HG02870 (cell line): ENCODE measurements around the gene CDK11B.
A peak's percentile ranks its signal among the peaks of the same experiment; 100 is the strongest.
"Not testable (repeated sequence)": the region's sequence is repeated elsewhere in the genome, so short reads cannot be mapped to it uniquely, and the experiment has no call there.

ENCODE experiments used
- ATAC-seq: cut with Tn5 transposase; IDR thresholded peaks from one replicate; pipeline ENCODE4 v1.9.1; 2021; ENCODE audit warnings: mild to moderate bottlenecking, moderate library complexity; ENCODE audit not compliant: unreplicated experiment

Gene CDK11B

DNA sequence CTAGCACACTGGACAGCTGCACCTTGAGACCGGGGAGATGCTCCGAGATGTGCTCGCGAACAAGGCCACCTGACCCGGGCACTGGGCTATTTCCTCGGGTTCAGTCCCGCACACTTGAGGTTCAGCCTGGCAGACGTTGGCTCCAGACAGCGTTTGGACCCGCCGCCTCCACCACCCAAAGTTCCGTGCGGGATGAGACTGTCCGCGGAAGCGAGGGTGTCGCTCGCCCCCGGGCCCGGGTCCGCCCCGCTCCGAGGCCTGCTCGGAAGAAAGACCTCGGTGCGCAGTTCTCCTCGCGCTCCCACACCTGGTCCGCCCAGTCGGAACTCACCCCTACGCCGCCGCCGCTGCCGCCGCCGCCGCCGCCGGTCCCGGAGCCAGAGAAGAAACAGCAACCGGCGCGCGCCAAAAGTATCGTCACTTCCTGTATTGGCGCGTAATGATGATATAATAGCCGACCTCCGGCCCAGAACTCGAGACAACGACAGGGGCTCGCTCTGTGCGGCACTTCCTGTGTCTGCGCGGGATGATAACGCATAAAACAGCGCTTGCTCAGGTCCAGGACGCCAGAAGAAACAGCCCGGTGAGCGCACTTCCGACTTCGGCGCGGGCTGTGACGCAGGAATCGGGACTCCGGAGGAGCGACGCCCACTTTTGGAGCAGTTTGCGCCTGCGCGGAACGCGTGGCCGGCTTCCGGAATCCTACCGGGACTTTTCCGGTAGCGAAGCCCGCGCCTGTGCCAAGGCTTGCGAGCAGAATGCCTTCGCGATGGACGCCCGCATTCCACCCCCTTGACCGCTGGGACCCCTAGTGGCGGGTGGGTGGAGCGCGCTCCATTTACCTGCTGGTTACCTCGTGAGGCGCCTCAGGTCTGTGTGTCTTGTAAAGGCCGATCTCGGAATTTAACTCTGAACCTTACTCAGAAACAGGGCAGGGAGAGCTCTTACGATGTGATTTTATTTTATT, at the start of gene CDK11B:
Gene CDK11B (minus strand): TSS at position 422 of the 967 bp plus-strand sequence. CDS start 1,519 bp downstream, outside the sequence.
- peak; percentile 81 for ATAC-seq

DNA sequence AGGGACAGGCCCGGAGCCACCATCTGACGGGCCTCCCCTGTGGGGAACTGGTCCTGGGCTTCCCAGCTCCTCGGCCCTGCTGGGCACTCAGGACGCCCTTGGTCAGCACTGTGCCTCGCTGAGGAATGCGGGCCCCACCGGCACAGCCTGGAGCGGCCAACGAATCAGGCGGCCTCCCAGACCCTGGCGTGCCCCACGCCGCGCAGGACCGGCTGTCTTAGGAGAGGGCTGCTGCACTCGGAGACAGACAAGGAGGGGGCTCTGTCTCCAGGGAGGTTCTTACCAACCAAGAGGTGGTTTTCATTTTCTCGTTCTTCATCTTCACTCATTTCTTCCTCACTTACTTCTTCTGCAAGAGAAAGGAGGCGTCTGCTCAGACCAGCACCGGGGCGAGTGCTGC, 49.1 kb upstream of the CDK11B start:
- ATAC-seq, result not testable (repeated sequence)

DNA sequence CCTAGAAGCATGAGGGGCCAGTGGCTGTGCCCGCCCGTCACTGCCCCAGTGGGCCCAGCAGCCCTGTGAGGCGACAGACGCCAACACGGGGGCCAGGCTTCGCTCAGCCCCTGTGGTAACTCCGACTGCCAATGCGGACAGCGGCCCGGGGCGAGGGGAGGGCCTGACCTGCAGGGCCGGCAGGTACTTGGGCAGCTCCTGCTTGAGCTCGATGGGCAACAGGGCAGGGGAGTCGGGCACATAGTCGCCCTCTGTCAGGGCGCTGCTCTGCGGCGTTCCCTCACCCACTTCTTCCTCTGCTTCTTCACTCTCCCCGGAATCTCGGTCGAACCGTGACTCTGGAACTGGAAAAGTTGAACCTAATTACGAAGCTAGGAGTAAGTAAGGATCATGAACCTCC, 48.4 kb upstream of the CDK11B start:
- not testable (repeated sequence) for ATAC-seq

DNA sequence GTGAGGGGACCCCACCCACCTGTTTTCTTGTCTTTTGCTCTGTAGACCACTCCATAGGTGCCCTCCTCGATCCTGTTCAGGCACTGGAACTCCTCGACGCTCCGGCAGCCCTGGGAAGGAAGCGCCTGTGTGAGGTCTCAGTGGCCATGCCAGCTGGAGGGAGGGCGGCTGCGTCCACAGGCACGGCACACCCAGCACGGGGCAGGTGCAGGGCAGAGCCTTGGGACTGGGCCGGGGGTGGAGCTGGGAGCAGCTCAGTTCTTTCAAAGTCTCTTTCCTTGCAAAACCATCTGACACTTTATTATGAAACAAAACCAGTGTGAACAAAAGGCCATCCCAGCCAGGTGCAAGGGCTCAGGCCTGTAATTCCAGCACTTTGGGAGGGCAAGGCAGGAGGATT, 46.8 kb upstream of the CDK11B start:
- not testable (repeated sequence) for ATAC-seq

DNA sequence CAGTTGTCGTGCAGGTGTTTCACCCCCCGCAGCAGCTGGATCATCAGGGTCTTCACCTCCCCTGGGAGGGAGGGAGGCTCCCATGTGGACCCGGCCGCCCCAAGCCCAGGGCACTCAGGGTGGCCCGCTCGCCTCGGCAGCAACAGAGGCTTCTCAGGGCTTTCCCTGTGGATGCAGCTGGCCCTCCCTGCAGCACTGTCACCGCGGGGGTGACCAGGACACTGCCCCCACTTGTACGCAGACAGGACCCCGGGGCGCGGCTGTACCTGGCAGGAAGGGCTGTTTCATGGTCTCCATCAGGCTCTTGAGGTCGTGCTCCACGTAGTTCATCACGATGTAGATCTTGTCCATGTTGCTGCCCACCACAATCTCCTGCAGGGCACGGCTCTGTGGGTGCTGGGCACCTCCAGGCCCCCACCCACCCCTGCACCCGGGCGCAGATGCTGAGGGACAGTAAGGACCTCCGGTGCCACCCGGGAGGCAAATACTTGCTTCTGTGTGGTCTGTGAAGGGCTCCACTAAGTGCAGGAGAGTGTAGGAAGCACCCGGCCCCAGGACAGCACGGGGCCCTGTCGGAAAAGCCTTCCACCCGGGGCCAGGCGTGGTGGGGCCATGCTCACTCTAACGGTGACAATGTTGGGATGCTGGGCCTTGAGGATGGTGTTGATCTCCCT, 45.6 kb upstream of the CDK11B start:
- ATAC-seq, result not testable (repeated sequence)

DNA sequence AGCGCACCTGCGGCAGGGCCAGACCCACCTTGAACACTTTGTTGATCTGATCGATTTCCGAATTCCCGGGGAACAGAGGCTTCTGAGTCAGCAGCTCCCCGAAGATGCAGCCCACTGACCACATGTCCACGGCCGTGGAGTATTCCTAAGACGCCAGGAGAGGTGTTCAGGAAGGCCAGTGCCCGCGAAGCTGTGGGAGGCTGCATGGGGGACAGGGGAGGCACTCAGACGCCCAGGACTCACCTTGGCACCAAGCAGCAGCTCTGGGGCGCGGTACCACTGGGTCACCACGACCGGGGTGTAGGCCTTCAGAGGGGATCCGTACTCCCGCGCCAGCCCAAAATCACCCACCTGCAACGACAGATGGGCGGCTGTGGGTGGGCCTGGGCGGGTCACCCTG, 45.0 kb upstream of the CDK11B start:
- ATAC-seq, result no peak

DNA sequence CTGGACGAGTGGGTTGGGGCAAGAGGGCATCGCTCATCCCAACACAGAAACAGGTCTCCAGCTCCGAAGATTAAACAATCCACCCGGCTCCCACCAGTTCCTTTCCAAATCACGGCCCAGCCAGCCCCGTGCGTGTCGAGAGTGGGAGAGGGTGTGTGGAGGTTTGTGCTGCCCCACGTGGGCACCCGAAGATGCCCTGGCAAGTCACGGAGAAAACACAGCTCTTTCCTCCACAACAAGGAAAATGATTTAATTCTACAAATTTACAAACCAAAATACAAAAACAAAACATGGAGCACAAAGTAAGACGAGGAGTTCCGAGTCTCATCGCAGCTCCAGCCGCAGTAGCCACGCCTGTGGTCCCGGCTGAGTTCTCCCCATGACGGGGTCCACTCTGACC, 43.7 kb upstream of the CDK11B start:
- ATAC-seq, result not testable (repeated sequence)

DNA sequence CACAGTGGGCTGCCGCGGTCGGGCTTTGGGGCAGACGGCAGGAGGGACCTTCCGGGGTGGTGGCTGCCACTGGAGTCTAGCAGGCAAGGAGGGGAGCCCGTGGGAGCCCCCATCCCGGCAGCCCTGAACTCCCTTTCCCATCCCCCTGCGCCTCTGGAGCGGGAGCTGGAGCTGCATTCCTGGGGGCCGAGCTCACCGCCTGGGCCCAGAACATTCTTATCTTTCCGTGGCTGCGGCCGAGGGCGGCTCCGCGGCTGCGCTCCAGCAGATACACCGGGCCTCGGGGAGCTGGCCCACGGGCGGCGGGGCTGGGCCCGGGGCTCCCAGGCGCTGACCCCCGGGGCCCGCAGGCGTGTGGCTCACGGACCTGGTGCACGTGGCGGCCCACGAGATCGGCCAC, 41.8 kb upstream of the CDK11B start:
- ATAC-seq, result not testable (repeated sequence)

DNA sequence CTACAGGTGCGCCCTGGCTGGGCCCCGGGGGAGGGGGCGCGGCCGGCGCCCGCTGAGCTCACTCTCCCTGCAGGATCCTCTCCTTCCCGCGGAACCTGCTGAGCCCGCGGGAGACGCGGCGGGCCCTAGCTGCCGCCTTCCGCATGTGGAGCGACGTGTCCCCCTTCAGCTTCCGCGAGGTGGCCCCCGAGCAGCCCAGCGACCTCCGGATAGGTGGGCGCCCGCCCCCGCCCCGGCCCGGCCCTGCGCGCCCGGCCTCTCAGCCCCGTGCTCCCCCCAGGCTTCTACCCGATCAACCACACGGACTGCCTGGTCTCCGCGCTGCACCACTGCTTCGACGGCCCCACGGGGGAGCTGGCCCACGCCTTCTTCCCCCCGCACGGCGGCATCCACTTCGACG, 41.3 kb upstream of the CDK11B start:
- not testable (repeated sequence) for ATAC-seq

DNA sequence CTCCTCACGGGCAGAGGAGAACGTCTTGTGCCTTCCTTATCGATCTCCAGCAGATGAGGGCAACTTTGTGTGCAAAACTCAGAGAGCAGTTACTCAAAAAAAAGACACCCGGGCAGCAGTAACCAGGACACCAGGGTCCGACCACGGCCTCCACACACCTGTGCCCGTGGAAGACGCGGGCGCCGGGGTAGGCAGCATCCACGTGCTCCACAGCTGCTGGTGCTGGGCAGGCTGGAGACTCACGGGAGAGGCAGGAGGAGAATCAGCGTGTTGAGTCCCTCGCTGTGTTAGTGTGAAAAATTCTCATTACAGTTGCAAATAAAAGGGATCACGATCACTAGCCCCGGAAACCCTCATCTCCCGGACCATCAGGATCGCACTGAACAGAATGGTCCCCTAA, 40.3 kb upstream of the CDK11B start:
- not testable (repeated sequence) for ATAC-seq

DNA sequence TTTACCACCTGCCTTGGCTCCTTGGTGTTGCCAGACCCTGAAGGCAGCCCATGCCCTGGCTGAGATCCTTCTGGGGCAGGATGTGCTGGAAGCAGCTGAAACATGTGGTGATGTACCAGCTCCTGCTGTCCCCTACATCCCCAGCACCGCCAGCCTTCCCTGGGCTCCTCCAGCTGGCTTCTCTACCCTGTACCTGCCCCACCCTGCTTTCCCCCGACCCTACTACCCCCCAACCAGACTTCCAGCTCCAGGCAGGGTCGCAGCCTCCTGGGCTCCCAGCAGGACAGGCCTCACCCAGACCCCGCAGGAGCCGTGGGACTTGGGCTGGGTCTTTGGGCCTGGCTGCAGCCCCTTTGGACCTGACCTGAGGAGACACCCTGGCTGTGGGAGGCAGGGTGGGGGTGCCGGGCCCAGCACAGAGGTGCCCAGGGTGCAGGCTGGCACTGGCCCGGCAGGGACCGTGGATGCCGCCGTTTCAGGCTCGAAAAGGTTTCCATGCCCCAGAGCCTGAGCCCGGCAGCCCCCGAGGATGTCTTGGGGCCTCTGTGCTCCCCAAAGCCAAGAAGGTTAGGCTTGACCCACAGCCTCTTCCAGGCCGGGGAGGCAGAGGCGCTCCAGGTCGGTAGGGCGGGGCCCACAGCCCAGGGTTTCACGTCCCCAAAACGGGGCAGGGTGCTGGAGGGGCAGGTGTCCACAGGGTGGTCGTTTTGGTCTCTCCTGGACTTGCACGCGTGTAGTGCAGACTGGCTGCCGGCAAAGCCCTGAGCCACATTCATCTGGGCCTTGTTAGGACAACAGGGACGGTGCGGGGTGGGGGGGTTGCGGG, 38.8 kb upstream of the CDK11B start:
- ATAC-seq, result not testable (repeated sequence)

DNA sequence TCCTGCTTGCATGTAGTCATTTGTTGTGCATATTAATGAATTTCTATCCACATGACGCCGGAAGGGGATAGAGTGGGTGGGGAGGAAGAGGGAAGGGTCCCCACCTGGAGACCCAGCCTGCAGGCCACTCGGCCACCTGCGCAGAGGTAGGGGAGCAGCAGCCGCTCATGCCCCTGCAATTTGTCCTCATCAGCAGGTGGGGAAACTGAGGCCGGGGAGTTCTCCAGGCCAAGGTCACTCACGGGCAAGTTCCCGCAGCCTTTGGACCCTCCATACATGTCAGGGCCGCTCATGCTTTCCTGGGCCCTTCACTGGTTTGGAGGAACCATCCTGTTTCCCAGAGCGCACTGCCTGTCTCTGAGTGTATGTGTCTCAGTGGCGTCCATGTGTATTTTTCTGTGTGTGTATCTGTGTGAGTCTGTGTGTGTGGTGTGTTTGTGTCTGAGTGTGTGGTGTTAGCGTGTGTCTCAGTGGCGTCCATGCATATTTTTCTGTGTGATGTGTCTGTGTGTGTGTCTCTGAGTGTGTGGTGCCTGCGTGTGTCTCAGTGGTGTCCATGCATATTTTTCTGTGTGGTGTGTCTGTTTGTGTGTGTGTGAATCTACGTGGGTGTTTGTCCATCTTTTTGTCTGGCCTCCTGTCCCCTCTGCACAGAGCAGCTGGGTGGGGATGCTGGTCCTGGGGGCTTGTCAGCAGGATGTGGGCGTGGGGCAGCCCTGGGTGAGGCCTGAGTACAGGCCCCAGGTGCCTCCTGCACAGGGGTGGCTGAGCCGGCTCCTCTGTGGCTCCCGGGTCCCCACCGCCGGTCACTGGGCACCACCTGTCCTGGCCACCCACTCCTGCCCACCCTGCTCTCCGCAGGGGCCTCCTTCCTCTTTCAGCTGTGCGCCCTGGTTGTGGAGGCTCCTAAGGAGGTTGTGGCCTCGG, 37.9 kb upstream of the CDK11B start:
- ATAC-seq, result not testable (repeated sequence)

DNA sequence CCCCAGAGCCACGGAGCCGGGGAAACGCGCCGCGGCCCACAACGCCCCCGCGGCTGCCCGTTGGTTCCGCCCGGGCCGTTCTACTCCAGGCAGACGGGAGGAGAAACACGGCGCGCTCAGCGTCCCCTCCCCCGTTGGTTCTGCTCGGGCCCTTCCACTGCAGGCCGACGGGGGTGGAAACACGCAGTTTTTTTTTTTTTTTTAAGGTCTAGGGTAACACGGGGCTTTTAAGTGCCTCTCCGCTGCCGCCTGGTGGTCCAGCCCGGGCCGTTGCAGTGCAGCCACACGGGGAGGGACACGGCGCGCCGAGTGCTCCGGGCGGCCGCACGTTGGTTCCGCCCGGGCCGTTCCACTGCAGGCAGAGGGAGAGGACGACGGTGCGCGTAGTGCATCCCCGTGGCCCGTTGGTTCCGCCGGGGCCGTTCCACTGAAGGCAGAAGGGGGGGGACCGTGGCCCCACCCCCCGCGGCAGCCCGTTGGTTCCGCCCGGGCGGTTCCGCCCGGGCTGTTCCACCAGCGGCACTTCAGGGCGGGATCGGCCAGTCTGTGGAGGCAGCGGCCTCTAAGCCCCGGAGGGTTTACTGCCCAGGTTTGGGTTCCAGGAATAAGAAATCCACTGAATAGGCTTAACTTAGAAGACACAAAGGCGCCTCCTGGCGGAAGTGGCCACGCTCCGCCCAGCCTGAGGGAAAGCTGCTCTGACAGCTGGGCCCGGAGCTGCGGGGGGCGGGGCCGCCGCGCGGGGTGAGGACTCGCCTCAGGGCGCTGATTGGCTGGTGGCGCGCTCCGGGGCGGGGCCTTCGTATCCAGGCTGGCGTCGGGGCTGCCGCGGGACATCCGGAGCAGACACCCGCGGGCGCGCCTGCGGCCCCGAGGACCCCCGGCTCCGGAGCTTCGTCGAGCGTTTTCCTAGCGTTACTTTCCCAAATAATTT, 34.2 kb upstream of the CDK11B start, which contains the start of gene SLC35E2B:
Gene SLC35E2B (minus strand): TSS at position 82 of the 934 bp plus-strand sequence. CDS start 16,096 bp downstream, outside the sequence.
- ATAC-seq, result peak; percentile 74

DNA sequence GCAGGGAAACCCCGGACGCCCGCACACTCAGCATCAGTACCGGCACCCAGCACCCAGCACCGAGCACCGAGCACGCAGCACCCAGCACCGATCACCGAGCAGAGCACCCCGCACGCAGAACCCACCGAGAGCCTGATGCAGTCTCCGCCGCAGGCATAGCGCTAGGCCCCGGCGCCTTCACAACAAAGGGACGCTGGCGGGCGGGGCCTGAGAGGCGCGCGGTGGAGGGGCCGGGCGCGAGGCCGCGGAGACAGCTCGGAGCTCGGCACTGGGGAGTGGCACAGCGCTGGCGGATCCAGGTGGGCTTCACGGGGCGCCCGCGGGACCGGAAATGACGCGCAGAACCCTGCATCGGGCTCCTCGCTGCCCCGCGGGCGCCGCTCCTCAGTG, 33.5 kb upstream of the CDK11B start:
- peak; percentile 38 for ATAC-seq

DNA sequence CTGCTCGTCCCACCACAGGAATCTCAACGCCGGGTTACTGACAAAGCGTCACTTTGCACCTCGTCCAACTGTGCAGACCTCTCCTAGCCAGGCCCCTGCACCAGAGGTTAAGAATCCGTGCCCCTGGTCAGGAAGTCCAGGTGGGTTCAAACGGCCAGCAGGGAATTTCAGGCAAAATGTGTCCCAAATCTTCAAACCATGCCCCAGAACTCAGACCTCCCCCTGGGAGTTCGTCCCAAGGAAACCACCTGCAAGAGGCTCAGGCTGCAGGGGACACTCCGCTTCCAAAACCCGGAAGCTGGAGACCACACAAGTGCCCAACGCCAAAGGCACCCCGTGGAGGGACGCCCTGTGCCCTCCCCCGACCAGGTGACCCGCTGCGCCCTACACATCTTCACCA, 32.6 kb upstream of the CDK11B start:
- ATAC-seq, result not testable (repeated sequence)

DNA sequence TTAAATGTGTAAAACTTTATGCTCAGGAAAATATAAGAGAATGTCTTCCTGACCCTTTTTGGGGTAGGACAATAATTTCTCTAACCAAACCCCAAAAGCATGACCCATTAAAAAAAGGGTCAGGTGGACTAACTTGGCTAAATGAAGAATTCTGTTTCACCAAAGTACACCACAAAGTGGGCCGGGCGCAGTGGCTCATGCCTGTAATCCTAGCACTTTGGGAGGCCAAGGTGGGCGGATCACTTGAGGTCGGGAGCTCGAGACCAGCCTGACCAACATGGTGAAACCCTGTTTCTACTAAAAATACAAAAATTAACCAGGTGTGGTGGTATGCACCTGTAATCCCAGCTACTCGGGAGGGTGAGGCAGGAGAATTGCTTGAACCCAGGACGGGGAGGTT, 30.7 kb upstream of the CDK11B start:
- ATAC-seq, result not testable (repeated sequence)

DNA sequence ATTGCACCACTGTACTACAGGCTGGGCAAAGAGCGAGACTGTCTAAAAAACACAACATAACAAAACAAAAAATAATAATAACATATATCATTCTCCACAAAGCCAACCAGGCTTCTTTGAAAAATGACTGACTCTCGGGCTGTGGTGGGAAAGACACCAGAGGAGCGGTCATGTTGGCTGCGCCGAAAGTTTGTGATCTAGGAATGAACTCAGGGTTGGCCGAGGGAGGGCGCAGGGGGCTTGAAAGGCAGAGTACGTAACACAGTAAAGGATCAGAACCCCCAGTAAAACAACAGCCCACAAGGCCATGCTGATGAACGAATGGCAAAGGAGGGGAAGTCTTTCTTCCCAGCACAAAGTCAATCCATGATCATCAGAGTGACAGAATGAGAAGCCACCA, 29.0 kb upstream of the CDK11B start:
- no peak for ATAC-seq

DNA sequence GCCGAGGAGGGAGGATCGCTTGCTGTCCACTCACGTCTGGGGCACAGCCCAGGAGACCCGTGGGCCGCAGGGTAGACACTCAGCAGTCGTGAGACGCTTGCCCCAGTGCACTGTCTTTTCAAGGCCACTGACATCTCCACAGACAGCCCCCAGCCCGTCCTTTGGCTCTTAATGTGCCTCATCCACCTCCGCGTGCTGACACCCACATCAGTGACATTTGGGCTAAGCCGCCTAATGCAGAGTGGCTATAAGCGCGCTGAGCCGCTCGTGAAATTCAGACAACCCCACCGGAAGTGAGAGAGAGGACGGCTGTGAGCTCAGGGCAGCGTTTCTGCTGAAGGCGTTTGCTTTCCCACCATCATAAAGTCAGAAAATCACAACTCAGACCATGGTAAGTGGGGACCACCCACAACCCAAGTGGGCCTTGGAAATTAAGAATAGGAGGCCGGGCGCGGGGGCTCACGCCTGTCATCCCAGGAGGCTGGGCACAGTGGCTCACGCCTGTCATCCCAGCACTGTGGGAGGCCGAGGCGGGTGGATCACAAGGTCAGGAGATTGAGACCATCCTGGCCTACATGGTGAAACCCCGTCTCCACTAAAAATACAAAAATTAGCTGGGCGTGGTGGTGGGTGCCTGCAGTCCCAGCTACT, 25.4 kb upstream of the CDK11B start:
- ATAC-seq, result no peak
